GM19238 (cell line): Measurements from ENCODE around the gene FMN2.

ENCODE experiments used
- DNase-seq: peaks from one replicate; pipeline ENCODE4 v3.0.0; 2011; ENCODE audit warnings: low spot score; ENCODE audit not compliant: insufficient read length

FMN2 gene

GRCh38 chr1:240091614-240092300 is at the start of gene FMN2:
TSS of gene FMN2 (plus strand) at chr1:240091883. CDS start at chr1:240092110, 227 bp downstream.
- no peak for DNase-seq

- no peak for DNase-seq
These were observed 47.1 kb upstream of the FMN2 start for GRCh38 chr1:240044620-240045019.

DNA sequence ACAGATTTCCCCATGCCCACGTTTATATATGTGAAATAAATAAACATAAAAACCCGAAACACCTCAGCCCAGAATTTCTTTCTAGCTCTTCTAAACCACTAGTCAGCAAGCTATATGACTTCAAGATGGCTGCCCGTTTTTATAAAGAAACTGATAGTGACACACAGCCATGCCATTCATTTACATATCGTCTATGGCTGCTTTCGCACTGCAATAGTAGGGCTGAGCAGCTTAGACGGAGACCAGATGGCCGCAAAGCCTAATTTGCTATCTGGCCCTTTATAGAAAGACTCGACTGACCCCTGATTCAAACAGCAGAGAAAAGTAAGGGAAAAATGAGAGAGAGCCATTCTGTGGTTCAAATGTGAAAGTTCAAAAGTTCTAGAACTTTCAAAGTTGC is 45.7 kb upstream of the FMN2 start:
- no peak for DNase-seq

DNA sequence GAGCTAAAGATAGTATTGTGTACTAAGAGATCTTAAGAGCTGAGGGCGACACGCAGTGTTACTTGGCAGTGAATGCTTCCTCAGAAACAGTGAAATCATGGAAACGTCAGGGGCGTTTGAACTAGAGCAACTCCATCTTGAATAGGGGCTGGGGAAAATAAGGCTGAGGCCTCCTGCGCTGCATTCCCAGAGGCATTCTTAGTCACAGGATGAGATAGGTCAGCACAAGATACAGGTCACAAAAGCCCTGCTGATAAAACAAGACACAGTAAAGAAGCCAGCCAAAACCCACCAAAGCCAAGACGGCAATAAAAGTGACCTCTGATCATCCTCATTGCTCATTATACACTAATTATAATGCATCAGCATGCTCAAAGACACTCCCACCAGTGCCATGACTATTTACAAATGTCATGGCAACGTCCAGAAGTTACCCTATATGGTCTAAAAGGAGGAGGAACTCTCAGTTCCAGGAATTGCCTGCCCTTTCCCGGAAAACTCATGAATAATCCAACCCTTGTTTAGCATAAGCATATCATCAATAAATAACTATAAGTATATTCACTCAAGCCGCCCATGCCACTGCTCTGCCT is 37.5 kb upstream of the FMN2 start:
- no peak for DNase-seq

DNA sequence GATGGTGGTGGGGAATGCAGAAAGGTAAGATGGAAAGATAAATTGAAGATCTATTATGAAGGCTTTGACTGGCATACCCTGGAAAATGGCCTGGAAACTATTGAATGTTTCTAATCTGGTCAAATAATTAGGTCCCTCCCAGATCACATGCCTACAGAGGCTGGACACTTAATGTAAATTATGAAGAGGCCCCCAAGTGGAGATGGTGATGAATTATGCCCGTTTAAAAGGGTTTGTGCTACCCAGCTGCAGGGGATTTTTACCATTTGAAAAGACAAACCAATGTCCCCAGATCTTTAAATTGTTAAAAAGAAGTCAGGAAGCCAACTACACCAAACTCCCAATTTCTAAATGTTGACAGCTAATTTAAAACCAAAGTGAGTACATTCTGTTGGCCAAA is 35.7 kb upstream of the FMN2 start:
- DNase-seq, result no peak

GRCh38 chr1:240056350-240056749 is 35.3 kb upstream of the FMN2 start:
- DNase-seq, result no peak

- DNase-seq, result no peak
These were observed 33.6 kb upstream of the FMN2 start for GRCh38 chr1:240058049-240058448.

GRCh38 chr1:240068961-240069360 is 22.7 kb upstream of the FMN2 start:
- no peak for DNase-seq

GRCh38 chr1:240070188-240070587 is 21.5 kb upstream of the FMN2 start:
- DNase-seq, result no peak

- no peak for DNase-seq
These were observed 18.6 kb upstream of the FMN2 start for GRCh38 chr1:240073097-240073496.

- no peak for DNase-seq
These were observed 17.3 kb upstream of the FMN2 start for GRCh38 chr1:240074422-240074821.

DNA sequence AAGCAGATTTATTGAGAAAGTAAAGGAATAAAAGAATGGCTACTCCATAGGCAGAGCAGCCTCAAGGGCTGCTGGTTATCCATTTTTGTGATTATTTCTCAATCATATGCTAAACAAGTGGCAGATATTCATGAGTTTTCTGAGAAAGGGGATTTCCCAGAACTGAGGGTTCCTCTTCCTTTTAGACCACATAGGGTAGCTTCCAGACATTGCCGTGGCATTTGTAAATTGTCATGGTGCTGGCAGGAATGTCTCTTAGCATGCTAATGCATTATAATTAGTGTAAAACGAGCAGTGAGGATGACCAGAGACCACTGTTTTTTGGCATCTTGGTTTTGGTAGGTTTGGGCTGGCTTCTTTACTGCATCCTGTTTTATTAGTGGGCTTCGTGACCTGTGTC is 16.8 kb upstream of the FMN2 start:
- no peak for DNase-seq

DNA sequence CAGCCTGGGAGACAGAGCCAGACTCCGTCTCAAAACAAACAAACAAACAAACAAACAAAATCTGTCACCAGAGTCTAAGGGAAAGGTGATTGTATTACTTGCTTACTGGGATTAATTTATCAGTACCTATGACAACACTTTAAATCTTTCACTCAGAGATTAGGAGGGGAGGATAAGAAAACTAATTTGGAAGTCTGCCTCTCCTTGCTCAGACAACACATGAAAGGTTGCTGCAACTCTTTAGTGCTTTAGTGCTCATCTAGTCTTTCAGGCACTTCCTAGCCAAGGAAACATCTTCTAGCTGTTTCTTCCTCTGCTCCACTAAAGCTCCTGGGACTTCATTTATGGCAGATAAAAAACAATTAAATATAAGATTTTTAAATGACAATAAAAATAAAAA is 7.3 kb upstream of the FMN2 start:
- no peak for DNase-seq

DNA sequence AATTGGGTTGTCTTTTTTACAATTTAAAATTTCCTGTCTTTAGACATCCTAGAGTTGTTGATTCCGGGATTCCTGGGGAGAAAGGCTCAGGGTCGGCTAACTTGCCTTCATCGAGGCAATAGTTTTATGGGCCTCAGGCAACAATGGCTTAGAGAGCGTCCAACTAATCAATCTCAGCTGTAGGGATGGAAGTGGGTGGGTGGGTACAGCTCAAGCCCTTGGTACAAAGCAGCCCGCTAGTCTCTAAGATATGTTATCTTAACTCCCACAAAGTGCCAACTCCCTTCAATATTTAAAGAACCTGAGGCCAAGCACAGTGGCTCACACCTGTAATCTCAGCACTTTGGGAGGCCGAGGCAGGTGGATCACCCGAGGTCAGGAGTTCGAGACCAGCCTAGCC is 6.9 kb upstream of the FMN2 start:
- DNase-seq, result no peak

- no peak for DNase-seq
These were observed 5.0 kb upstream of the FMN2 start for GRCh38 chr1:240086726-240087125.

DNA sequence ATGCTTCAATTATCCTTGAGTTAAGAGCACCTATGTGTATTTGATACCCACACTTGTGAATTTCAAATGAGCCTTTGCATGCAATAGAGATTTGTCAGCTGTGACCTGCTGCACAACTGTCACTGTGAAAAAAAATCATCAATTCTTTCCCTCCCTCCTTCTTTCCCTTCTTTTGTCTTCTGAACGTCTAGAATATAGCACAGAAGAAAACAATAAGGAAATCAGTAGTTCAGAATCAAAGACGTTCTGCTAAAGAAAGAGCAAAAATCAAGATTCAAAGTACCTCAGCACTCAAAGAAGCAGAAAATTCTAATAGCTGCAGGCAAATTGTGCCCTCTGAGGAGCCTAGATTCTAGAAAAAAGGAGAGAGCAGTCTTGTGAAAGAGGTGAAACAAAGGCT is 1.7 kb upstream of the FMN2 start:
- no peak for DNase-seq

DNA sequence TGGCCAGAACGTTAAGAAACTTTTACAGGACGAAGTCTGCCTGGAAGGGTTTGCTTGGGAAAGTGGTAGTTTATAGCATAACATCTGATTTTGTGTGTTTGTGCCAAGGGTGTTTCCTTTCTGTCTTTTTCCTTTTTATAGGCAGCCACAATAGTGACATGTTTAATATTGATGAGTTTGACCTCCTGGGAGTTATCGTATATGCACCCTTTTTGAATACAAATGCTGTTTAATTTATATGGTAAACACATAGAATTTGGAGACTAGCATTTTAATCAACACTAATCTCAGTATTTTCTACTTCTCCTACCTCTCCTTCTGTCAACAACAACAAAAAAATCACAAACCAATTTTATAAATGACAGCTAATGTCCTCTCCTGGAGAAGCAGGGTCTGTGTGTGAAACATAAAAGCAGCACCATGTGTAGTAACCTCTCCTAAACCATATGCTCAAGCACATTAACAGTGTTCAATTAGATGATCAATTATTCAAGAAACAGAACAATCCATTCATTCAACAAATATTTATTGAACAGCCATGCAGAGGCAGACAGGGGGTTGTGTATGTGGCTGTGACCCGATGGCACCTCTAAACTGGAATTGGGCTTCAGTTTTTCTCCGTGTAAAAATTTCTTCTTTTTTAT is 604 bp upstream of the FMN2 start:
- no peak for DNase-seq

DNA sequence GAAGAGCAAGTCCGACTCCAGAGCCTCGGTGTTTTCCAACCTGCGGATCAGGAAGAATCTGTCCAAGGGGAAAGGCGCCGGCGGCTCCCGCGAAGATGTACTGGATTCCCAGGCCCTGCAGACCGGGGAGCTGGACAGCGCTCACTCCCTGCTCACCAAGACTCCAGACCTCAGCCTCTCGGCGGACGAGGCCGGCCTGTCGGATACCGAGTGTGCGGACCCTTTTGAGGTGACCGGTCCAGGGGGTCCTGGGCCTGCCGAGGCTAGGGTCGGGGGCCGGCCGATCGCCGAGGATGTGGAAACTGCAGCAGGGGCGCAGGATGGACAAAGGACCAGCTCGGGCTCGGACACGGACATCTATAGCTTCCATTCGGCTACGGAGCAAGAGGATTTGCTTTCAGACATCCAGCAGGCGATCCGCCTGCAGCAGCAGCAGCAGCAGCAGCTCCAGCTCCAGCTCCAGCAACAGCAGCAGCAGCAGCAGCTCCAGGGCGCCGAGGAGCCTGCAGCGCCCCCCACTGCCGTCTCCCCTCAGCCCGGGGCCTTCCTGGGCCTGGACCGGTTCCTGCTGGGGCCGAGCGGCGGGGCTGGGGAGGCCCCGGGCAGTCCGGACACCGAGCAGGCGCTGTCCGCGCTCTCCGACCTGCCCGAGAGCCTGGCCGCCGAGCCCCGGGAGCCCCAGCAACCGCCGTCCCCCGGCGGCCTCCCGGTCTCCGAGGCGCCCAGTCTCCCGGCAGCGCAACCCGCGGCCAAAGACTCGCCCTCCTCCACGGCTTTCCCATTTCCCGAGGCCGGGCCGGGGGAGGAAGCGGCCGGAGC is 827 bp downstream of the FMN2 start:
- DNase-seq, result no peak

GRCh38 chr1:240093120-240093961 is 1.7 kb downstream of the FMN2 start:
- no peak for DNase-seq

- DNase-seq, result no peak
These were observed 2.5 kb downstream of the FMN2 start for GRCh38 chr1:240094041-240094722.

GRCh38 chr1:240096974-240097373 is 5.3 kb downstream of the FMN2 start:
- DNase-seq, result no peak
